MM.1S (cell line): ENCODE results near the gene PLCB2.
A peak's percentile ranks its signal among the peaks of the same experiment; 100 is the strongest.

Experiments
- DNase-seq: peaks from one replicate; pipeline ENCODE4 v3.0.0-alpha.2; 2015
- H2AFZ ChIP-seq: fragments of 300-600 bp; sonication (generic); 2 replicates; pipeline ENCODE4 v1.6.0; 2016; ENCODE audit warnings: antibody characterized with exemption, low read length
- H3F3A ChIP-seq: fragments of 300-600 bp; sonication (generic); 2 replicates; pipeline ENCODE4 v1.6.1; 2016; ENCODE audit warnings: mild to moderate bottlenecking, antibody characterized with exemption, low read length, moderate library complexity, mixed read lengths; ENCODE audit not compliant: insufficient read depth
- H3K27ac ChIP-seq: fragments of 300-600 bp; sonication (generic); 2 replicates; pipeline ENCODE4 v1.5.1; 2016; ENCODE audit warnings: mild to moderate bottlenecking, low read length
- H3K27me3 ChIP-seq: fragments of 300-600 bp; sonication (generic); replicated peaks from 2 replicates; pipeline ENCODE4 v1.6.0; 2016; ENCODE audit warnings: low read length; ENCODE audit not compliant: insufficient read depth
- H3K36me3 ChIP-seq: fragments of 300-600 bp; sonication (generic); replicated peaks from 2 replicates; pipeline ENCODE4 v1.6.1; 2016; ENCODE audit warnings: mild to moderate bottlenecking, low read length, mixed read lengths; ENCODE audit not compliant: insufficient read depth
- H3K4me1 ChIP-seq: fragments of 300-600 bp; sonication (generic); 2 replicates; pipeline ENCODE4 v1.6.1; 2016; ENCODE audit warnings: low read length, mixed read lengths
- H3K4me2 ChIP-seq: fragments of 300-600 bp; sonication (generic); 2 replicates; pipeline ENCODE4 v1.6.0; 2016; ENCODE audit warnings: low read depth, low read length
- H3K4me3 ChIP-seq: fragments of 300-600 bp; sonication (generic); 2 replicates; pipeline ENCODE4 v1.5.1; 2016; ENCODE audit warnings: low read length, mixed read lengths
- H3K79me2 ChIP-seq: fragments of 300-600 bp; sonication (generic); 2 replicates; pipeline ENCODE4 v1.6.1; 2016; ENCODE audit warnings: mixed run types, low read length, mixed read lengths
- H3K9ac ChIP-seq: fragments of 300-600 bp; sonication (generic); 2 replicates; pipeline ENCODE4 v1.6.1; 2016; ENCODE audit warnings: low read length, mixed read lengths
- H3K9me2 ChIP-seq: fragments of 300-600 bp; sonication (generic); replicated peaks from 2 replicates; pipeline ENCODE4 v1.6.1; 2016; ENCODE audit warnings: mild to moderate bottlenecking, low read length, mixed read lengths; ENCODE audit not compliant: insufficient read depth
- H3K9me3 ChIP-seq: fragments of 300-600 bp; sonication (generic); replicated peaks from 2 replicates; pipeline ENCODE4 v1.6.1; 2016; ENCODE audit warnings: mild to moderate bottlenecking, low read length, mixed read lengths; ENCODE audit not compliant: insufficient read depth
- H4K20me1 ChIP-seq: fragments of 300-600 bp; sonication (generic); 2 replicates; pipeline ENCODE4 v1.6.1; 2016; ENCODE audit warnings: mild to moderate bottlenecking, low read length, moderate library complexity, mixed read lengths; ENCODE audit not compliant: insufficient read depth
- CTCF ChIP-seq: fragments of 300-600 bp; sonication (generic); IDR thresholded peaks from 2 replicates; pipeline ENCODE4 v1.5.1; 2016; ENCODE audit warnings: antibody characterized with exemption, low read length, mixed read lengths
- EZH2 ChIP-seq: fragments of 300-600 bp; sonication (generic); optimal IDR thresholded peaks from 2 replicates; pipeline ENCODE3; 2017; ENCODE audit warnings: low read depth, mild to moderate bottlenecking, antibody characterized with exemption, low read length, mixed read lengths
- EZH2phosphoT487 ChIP-seq: fragments of 300-600 bp; sonication (generic); IDR thresholded peaks from 2 replicates; pipeline ENCODE4 v1.6.1; 2018; ENCODE audit warnings: antibody characterized with exemption, low read length

The PLCB2 gene

GRCh38 chr15:40354408-40355171, 46.9 kb upstream of the PLCB2 start:
- Histone ChIP-seq H3F3A (peaks cover 2% of the 10 kb centered on the region; the same call in 1 of the 2 replicates), H3K4me3 (no peak overlapping the region), H3K79me2 (no peaks in the 10 kb centered on the region), H3K9me3 (no peaks in the 10 kb centered on the region), H3K9ac (no peak overlapping the region), H2AFZ (no peak overlapping the region), H3K27me3 (peaks cover 4% of the 10 kb centered on the region; the same call in 1 of the 2 replicates), H3K9me2 (no peaks in the 10 kb centered on the region), H4K20me1 (no peaks in the 10 kb centered on the region), H3K4me1 (0 out of 2 replicates have a peak, but pooled peaks cover 5% of the 10 kb centered on the region), H3K27ac (no peak overlapping the region), H3K4me2 (no peak overlapping the region), H3K36me3 (no peaks in the 10 kb centered on the region)
- DNase-seq: no peak
- TF ChIP-seq CTCF (peak; percentile 32), EZH2 (no peak)

DNA sequence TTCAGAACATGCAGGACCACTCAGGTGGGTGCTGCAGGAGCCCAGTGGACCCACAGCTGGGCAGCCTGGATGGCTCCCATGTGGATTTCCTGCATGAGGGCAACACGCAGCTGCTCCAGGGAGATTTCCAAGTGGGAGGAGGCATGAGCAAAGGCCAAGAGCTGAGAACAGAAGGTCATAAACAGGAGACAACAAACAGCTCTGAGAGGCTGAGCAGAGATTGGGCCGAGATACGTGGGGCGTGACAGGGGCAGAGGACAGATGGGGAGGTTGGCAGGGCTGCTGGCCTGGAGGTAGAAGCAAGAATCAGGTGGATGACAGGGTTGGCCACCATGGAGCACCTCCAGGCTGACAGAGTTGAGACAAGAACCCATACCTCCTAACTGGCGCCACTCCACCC, 46.0 kb upstream of the PLCB2 start:
- Histone ChIP-seq H3F3A (peaks cover 2% of the 10 kb centered on the region; the same call in 1 of the 2 replicates), H3K79me2 (no peaks in the 10 kb centered on the region)
- no peak for DNase-seq

GRCh38 chr15:40352281-40352901, 44.7 kb upstream of the PLCB2 start:
- TF ChIP-seq EZH2phosphoT487 (no peak), EZH2 (no peak), CTCF (no peak)
- H3K79me2 ChIP-seq: no peaks in the 10 kb centered on the region
- H3K4me1 ChIP-seq: no peaks in the 10 kb centered on the region

More for the DNA sequence above, 46.0 kb upstream of the PLCB2 start:
- Histone ChIP-seq H4K20me1 (no peaks in the 10 kb centered on the region), H3K9me3 (no peaks in the 10 kb centered on the region), H3K36me3 (no peaks in the 10 kb centered on the region), H2AFZ (no peak overlapping the region), H3K9me2 (no peaks in the 10 kb centered on the region), H3K27ac (no peak overlapping the region), H3K4me1 (0 out of 2 replicates have a peak, but pooled peaks cover under 1% of the 10 kb centered on the region), H3K4me2 (no peak overlapping the region), H3K4me3 (no peak overlapping the region), H3K9ac (no peak overlapping the region), H3K27me3 (peaks cover 4% of the 10 kb centered on the region; the same call in 1 of the 2 replicates)
- TF ChIP-seq EZH2phosphoT487 (no peak), CTCF (no peak), EZH2 (no peak)

More at GRCh38 chr15:40352281-40352901, 44.7 kb upstream of the PLCB2 start:
- no peak for DNase-seq
- Histone ChIP-seq H3K4me3 (no peak overlapping the region), H3K4me2 (no peak overlapping the region), H3F3A (no peaks in the 10 kb centered on the region), H3K27me3 (peaks cover 4% of the 10 kb centered on the region; the same call in 1 of the 2 replicates), H2AFZ (no peak overlapping the region), H4K20me1 (no peaks in the 10 kb centered on the region), H3K9ac (no peak overlapping the region), H3K27ac (no peak overlapping the region), H3K9me3 (no peaks in the 10 kb centered on the region), H3K36me3 (no peaks in the 10 kb centered on the region), H3K9me2 (no peaks in the 10 kb centered on the region)
